Nephron progenitor cell (in vitro differentiated cells): ENCODE results near the gene TPCN2.

Experiments used
- DNase-seq: peaks from one replicate; pipeline ENCODE4 v3.0.0; 2021
- H3K27ac Mint-ChIP-seq: 2 replicates; pipeline ENCODE4 v1.8.0; 2021; ENCODE audit warnings: mild to moderate bottlenecking, moderate library complexity, mixed read lengths
- H3K27me3 Mint-ChIP-seq: 2 replicates; pipeline ENCODE4 v1.8.0; 2021; ENCODE audit warnings: mild to moderate bottlenecking, low read depth, mixed read lengths; ENCODE audit not compliant: poor library complexity
- H3K36me3 Mint-ChIP-seq: 2 replicates; pipeline ENCODE4 v1.8.0; 2021; ENCODE audit warnings: low read depth, mixed read lengths
- H3K4me1 Mint-ChIP-seq: 2 replicates; pipeline ENCODE4 v1.8.0; 2021; ENCODE audit warnings: mixed read lengths
- H3K4me3 Mint-ChIP-seq: 2 replicates; pipeline ENCODE4 v1.8.0; 2021; ENCODE audit warnings: mild to moderate bottlenecking, moderate library complexity, mixed read lengths
- H3K9me3 Mint-ChIP-seq: 2 replicates; pipeline ENCODE4 v1.8.0; 2021; ENCODE audit warnings: mild to moderate bottlenecking, moderate library complexity, mixed read lengths
- TF ChIP-seq, protein P1 (sequence below): fragments of 200-600 bp; sonication (generic); IDR thresholded peaks from 2 replicates; pipeline ENCODE4 v1.5.0; 2021; ENCODE audit warnings: antibody characterized with exemption

The TPCN2 gene

DNA sequence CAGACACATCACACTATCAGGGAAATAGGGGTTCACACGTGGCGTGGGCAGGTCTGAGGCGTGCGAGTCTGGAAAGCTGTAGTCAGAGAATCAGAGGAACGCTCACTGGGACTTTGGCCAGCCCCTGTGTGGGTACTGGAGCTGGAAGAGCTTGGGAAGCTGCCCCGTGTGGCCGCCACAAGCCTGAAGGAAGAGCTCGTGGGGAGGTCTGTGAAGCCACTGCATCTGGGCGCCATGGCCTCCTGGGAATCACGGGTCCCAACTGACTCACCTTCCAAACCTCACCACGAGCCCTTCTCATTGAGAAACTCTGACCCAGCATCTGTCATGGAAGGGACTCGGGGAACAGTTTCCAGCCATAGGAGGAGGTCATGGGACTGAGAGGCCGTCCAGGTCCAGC, 29.8 kb upstream of the TPCN2 start:
- Mint-ChIP-seq H3K4me3 (no peak overlapping the region), H3K4me1 (peaks cover 31% of the 10 kb centered on the region), H3K9me3 (no peaks in the 10 kb centered on the region), H3K36me3 (no peaks in the 10 kb centered on the region), H3K27ac (no peak overlapping the region), H3K27me3 (peaks cover 31% of the 10 kb centered on the region)
- DNase-seq = no peak
- TF ChIP-seq, protein P1, sequence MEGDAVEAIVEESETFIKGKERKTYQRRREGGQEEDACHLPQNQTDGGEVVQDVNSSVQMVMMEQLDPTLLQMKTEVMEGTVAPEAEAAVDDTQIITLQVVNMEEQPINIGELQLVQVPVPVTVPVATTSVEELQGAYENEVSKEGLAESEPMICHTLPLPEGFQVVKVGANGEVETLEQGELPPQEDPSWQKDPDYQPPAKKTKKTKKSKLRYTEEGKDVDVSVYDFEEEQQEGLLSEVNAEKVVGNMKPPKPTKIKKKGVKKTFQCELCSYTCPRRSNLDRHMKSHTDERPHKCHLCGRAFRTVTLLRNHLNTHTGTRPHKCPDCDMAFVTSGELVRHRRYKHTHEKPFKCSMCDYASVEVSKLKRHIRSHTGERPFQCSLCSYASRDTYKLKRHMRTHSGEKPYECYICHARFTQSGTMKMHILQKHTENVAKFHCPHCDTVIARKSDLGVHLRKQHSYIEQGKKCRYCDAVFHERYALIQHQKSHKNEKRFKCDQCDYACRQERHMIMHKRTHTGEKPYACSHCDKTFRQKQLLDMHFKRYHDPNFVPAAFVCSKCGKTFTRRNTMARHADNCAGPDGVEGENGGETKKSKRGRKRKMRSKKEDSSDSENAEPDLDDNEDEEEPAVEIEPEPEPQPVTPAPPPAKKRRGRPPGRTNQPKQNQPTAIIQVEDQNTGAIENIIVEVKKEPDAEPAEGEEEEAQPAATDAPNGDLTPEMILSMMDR = no peak

DNA sequence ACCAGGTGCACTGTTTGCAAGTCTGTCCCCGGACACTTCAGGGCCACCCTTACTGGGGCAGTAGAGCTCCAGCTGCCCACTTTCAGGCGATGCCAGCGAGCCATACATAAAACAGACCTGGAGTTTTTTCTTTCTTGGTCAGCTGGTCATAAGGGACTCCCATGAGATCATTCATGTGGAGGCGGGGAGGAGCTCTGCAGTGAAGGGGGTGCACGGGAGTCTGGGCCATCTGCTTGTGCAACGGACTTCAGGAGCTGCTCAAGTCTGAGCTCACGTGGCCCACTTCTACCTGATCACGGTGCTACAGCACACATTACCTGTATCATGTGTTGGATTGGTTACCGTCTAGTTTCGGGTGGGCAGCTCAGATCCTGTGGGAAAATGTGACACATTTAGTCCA, 26.5 kb upstream of the TPCN2 start:
- Mint-ChIP-seq H3K9me3 (no peaks in the 10 kb centered on the region), H3K27ac (no peak overlapping the region), H3K36me3 (no peaks in the 10 kb centered on the region), H3K27me3 (peaks cover 27% of the 10 kb centered on the region), H3K4me1 (peaks cover 17% of the 10 kb centered on the region), H3K4me3 (no peak overlapping the region)
- no peak for DNase-seq
- TF ChIP-seq, protein P1 = no peak

DNA sequence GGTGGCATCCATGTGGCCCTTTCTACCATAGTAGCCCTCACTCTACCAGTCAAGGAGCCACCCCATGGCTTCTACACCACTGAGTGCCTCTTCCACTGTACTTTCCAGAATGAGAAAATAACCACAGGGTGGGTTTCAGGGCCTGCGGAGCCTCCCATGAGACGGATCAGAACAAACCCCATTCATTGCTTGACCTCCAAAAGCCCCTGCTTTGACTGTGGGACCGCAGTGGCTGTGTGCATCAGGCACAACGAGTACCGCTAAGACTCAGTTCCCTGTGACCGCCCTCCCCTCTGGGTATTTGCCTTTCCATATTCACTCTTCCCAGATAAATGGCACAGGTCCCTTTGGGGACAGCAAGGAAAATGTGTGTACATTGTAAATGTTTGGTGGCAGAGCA, 24.2 kb upstream of the TPCN2 start:
- H3K4me3 Mint-ChIP-seq = no peak overlapping the region
- no peaks in the 10 kb centered on the region for H3K36me3 Mint-ChIP-seq
- no peaks in the 10 kb centered on the region for H3K9me3 Mint-ChIP-seq
- no peak for DNase-seq
- no peak overlapping the region for H3K27ac Mint-ChIP-seq
- TF ChIP-seq, protein P1 = no peak
- peaks cover 19% of the 10 kb centered on the region for H3K27me3 Mint-ChIP-seq
- peaks cover 14% of the 10 kb centered on the region for H3K4me1 Mint-ChIP-seq

DNA sequence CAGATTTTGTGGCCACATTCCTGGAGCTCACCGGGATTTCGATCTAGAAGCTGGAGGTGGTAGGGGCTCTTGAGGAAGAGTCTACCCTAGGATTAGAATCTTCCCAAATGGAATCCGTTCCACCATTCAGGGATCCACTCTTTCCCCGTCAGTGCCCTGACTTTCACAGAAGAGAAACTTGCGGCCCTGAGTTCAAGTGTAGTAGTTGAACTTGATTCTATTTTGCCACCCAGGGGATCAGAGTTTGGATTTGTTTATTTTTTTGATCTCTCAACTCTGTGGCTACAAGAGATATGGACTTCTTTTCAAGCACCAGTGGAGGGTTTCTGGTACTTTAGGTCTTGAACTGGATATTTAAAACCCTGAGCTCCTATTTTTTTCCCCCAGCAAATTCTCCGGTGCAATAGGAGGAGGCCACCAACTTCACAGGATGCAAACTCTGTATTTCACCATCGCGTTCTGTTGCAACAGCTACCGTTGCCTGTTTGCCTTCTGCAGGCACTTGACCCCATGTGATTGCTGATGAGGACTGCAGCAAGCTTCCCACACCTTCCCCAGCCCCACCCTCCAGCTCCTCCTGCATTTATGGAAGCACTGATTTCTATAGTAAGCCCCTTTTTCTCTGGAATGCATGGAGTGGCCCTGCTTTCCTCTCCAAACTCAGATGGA, 20.9 kb upstream of the TPCN2 start:
- Mint-ChIP-seq H3K27ac (no peak overlapping the region), H3K36me3 (no peaks in the 10 kb centered on the region), H3K27me3 (peaks cover 15% of the 10 kb centered on the region), H3K9me3 (no peaks in the 10 kb centered on the region), H3K4me1 (no peaks in the 10 kb centered on the region), H3K4me3 (no peak overlapping the region)
- no peak for DNase-seq
- TF ChIP-seq, protein P1 = no peak

DNA sequence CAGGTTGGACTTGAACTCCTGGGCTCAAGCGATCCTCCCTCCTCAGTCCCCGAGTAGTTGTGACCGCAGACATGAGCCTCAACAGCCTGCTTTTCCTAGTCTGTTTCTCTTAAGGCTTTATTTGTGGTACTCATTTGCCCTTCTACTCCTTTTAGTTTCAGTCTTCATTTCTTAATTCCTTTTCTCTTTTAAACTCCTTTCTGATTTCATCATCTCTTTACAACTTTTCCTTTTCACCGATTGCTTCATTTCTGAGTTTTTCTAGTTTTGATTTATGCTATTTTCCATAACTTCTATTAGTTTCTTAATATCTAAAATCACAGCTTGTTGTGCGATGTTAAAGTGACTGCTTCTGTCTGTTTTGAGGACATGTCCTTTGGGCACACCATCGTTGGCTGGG, 18.4 kb upstream of the TPCN2 start:
- Mint-ChIP-seq H3K9me3 (no peaks in the 10 kb centered on the region), H3K27ac (no peak overlapping the region), H3K27me3 (peaks cover 9% of the 10 kb centered on the region), H3K4me3 (no peak overlapping the region), H3K36me3 (no peaks in the 10 kb centered on the region), H3K4me1 (peaks cover 16% of the 10 kb centered on the region)
- DNase-seq = no peak
- TF ChIP-seq, protein P1 = no peak

DNA sequence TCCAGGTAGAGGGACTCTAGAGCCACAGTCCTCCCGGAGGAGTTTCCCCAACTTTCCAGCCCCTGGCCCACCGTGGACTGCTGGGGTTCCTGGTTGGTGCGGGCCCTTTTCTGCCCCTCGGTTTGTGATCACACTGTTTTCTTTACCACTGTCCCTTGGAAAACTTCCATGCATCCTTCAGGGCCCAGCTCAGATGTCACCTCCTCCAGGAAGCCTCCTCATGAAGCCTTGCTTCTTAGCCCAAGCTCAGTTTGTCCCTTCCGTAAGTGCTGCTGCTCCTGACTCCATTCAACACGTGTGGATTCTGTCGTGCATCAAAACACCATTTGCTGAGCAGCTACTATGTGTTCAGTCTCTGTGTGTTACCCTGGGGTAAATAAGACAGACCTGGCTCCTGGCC, 15.9 kb upstream of the TPCN2 start:
- DNase-seq = no peak
- no peaks in the 10 kb centered on the region for H3K36me3 Mint-ChIP-seq
- peaks cover 31% of the 10 kb centered on the region for H3K4me1 Mint-ChIP-seq
- no peak overlapping the region for H3K4me3 Mint-ChIP-seq
- TF ChIP-seq, protein P1 = no peak
- H3K27me3 Mint-ChIP-seq = peaks cover 7% of the 10 kb centered on the region
- H3K27ac Mint-ChIP-seq = no peak overlapping the region
- no peaks in the 10 kb centered on the region for H3K9me3 Mint-ChIP-seq
